GM10847 (cell line): ENCODE data around the gene EVX2.

ENCODE experiments used
- POLR2A ChIP-seq: IDR thresholded peaks from 2 replicates; pipeline ENCODE4 v1.6.1; 2011; ENCODE audit not compliant: insufficient read length; ENCODE audit errors: extremely low read depth

Gene EVX2

DNA sequence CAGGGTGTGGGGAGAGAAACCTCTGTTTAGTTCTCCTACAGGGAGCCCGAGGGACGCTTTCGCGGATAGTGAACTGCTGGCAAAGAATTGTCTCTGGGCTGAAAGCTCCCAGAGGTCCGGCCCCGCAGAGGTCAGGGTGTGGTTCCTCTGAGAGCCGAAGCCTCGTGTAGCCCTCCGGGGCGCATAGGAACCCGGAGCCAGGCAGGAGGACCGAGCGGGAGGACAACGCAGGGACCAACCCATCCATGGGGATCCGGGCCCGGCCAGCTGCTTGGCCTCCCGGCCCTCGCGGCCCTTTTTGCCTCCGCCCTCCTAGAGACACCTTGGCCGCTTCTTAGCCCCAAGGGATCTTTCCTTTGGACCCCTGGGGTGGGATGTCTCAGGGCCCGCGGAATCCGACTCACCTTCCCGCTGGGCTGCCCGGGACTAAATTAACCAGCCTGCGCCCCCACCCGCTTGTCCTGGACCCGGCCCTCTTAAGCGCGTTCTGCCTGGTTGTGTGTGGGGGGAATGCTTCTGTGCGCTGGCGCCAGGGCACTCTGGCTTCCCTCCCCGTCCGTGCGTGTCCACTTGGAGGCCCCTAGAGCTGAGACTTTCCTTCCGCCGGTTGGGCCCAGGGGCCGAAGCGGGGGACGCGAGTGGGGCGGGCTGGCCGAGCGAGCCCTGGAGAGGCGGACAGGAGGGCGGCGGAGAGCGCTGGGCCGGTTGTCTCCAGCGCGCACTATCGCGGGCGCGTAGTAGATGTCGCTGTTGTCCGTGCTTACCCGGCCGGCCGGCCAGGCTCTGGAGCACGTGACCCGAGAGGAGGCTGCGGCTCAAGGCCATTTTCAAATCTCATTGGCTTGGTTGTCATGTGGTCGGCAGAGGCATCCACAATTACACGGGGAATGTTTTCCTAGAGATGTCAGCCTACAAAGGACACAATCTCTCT is 32.4 kb upstream of the EVX2 start, which contains the start of gene HOXD10:
Gene HOXD10, plus strand, starts transcription at position 896 of the 931 bp plus-strand sequence. CDS start 56 bp downstream, outside the sequence.
- no peak for TF ChIP-seq POLR2A

- TF ChIP-seq POLR2A: no peak
Measured at GRCh38 chr2:176114930-176115625, 31.3 kb upstream of the EVX2 start.

- no peak for TF ChIP-seq POLR2A
Measured at GRCh38 chr2:176114120-176114929, 30.6 kb upstream of the EVX2 start.

GRCh38 chr2:176112375-176113302 is 28.9 kb upstream of the EVX2 start:
- TF ChIP-seq POLR2A: no peak

DNA sequence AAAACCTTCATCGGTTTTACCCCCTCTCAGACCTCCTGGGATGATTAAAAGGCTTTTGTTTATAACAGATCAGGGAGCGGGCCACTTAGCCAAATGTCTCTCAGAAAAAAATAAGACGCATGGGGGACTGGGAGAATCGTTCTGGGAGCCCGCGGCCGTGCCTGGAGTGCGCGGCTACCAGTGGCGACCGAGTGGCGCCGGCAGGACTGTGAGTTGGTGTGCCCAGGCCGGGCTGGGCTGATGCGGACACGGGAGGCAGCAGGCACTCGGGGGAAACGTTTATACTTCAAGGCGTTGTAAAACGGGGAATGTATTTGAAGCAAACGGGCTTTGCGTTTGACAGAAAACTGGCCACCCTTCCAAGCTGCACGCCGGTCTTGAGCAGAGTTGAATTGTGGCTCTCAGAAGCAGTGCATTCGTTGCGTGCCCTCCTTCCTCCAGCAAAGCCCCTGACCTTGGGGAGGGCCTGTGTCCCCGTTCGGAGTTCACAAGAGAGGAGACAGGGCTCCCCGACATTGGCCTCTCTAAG is 28.1 kb upstream of the EVX2 start:
- TF ChIP-seq POLR2A: no peak

DNA sequence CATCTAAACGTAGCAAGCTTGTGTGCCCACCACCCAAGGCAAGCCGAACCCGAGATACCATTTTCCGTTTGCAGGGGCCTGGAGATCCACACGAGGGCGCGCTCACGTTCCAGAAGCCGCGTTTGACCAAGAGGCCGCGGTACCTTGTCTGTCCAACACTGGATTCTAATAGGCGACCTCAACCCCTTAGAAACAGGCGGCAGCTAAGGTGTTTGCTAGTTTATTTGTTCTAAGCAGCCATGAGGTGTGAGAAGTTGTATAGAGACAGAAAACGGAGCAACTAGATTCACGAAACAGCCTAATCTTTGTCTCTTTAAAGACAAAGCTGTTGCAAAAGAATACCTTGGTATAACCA is 27.5 kb upstream of the EVX2 start:
- TF ChIP-seq POLR2A: no peak

DNA sequence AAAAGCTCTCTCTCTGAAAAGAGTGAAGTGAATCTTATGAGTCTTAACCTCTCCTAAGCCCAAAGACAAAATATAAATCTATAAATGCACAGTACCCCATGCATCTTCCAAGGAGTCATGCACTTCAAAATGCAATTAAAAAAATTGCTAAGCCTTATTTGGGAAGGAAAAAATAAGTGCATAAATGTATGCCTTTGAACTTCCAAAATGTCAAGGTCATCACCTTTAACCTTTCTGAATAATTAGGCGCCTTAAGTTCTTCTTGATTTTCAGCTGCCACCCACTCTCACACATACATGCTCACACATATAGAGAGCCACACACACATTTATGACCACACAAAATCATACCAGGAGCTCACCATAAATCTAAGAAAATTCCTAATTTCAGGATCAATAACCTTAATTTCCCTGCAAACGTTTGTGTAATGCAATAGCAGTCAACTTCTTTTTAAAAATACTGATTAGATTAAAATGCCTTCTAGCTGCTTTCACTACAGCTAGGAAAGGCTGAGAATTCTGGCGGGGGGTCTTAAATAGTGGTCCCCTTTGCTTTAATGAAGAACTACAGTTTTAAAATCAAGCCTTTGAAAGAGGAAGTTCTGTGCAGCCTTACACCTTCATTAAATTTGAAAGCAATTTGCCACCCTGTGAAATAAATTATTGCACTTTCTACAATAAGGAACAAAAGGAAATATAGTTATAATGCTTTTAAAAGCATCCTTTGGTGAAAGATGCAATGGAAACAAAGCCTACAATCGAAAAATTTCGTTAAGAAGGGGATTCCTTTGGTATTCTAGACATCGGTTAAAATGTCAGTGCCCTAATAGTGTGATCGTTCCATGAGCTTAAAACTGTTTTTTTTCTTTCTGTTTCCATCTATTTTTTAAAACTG is 26.9 kb upstream of the EVX2 start:
- TF ChIP-seq POLR2A: no peak

GRCh38 chr2:176109946-176110345 is 26.2 kb upstream of the EVX2 start:
- TF ChIP-seq POLR2A: no peak

DNA sequence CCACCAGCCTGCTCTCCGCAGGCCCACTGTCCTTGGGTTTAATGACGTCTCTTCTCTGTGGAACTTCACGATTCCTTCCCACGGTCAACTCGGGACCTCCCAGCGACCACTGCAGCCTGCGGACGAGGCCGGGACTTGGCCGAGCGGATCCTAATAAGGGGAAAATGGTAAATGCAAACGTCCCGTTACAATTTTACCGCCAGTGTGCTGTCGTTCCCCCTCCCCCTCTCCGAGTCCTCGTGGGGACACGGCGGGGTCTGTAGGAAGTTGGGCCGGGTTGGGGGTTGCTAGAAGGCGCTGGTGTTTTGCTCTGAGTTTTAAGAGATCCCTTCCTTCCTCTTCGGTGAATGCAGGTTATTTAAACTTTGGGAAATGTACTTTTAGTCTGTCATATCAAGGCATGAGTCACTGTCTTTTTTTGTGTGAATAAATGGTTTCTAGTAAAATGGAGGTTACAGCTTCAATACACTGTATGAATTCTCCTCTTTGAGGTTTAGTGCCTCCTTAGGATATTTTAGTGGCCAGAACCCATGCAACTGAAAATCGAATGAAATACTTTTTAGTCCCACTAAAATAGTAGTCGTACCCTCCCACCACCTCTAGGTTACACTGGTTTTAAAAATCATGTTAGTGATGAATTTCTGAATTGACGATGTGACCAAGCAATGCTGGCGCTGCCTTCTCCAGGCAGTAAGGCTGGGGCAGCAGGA is 25.6 kb upstream of the EVX2 start:
- TF ChIP-seq POLR2A: no peak

DNA sequence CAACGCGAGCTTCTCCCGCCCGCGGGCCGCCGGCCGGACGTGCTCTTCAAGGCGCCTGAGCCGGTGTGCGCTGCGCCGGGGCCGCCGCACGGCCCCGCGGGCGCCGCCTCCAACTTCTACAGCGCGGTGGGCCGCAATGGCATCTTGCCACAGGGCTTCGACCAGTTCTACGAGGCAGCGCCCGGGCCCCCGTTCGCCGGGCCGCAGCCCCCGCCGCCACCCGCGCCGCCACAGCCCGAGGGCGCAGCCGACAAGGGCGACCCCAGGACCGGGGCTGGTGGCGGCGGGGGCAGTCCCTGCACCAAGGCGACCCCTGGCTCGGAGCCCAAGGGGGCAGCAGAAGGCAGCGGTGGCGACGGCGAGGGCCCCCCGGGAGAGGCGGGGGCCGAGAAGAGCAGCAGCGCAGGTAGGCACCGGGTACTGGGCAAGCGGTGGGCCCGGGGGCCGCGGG is 24.0 kb upstream of the EVX2 start:
- no peak for TF ChIP-seq POLR2A

- no peak for TF ChIP-seq POLR2A
Measured at GRCh38 chr2:176106581-176107539, 23.1 kb upstream of the EVX2 start, which contains the start of gene HOXD11. TSS of gene HOXD11 (plus strand) at chr2:176107280. CDS start at chr2:176107356, 76 bp downstream.
